Esophagus muscularis mucosa (tissue), 4 donors: ENCODE results near the gene OSBPL7.

Experiments
- EP300 ChIP-seq: sonication (generic); formaldehyde crosslinking; IDR thresholded peaks from one replicate; pipeline ENCODE4 v1.6.1; 2017; ENCODE audit warnings: antibody characterized with exemption
- POLR2A ChIP-seq: fragments of 450-650 bp; IDR thresholded peaks from one replicate; pipeline ENCODE4 v1.6.1; 2017; ENCODE audit warnings: antibody characterized with exemption, moderate library complexity, mild to moderate bottlenecking, low read depth
- POLR2AphosphoS5 ChIP-seq, 2 donors: sonication (generic); formaldehyde crosslinking; IDR thresholded peaks; one replicate each; pipeline ENCODE4 v1.6.1; 2017; ENCODE audit warnings: antibody characterized with exemption in 2 of 2
- TF ChIP-seq, protein P1 (sequence below), 3 experiments: fragments of 200-600 bp in 2 of 3; fragments of 450-650 bp in 1 of 3; sonication (generic) in 2 of 3; IDR thresholded peaks; one replicate each; pipeline ENCODE4 v1.5.1; 2017 to 2019; ENCODE audit warnings: antibody characterized with exemption in 3 of 3, mild to moderate bottlenecking in 2 of 3, moderate library complexity in 1 of 3

DNA sequence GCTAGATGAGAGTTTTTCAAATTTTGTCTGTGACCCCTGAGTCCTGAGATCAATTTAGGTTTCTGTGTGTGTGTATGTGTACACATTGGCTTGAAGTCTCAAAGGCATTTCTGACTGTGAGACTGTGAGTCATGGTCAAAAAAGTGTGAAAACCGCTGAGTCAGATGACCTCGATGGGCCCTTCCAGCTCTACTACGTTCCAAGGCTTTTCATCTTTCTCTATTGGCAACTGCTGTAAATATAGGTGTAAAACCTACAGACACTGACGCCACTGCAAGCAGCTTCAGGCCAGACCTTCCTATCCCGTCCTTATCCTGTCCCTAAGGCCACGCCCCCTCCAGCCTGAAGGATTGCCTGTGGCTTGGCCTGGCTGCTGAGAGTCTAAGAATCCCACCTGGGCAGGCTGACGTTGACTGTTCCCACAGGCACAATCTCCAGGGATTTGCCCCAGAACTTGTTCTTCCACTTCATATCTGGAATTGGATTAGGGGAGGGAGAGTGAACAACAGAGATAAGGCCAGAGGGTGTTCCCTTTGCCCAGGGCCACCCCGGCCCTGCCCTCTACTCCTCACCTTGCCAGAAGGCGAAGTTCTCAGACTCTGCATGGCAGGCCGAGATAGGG lies 11.3 kb downstream of the OSBPL7 start:
- TF ChIP-seq, protein P1, sequence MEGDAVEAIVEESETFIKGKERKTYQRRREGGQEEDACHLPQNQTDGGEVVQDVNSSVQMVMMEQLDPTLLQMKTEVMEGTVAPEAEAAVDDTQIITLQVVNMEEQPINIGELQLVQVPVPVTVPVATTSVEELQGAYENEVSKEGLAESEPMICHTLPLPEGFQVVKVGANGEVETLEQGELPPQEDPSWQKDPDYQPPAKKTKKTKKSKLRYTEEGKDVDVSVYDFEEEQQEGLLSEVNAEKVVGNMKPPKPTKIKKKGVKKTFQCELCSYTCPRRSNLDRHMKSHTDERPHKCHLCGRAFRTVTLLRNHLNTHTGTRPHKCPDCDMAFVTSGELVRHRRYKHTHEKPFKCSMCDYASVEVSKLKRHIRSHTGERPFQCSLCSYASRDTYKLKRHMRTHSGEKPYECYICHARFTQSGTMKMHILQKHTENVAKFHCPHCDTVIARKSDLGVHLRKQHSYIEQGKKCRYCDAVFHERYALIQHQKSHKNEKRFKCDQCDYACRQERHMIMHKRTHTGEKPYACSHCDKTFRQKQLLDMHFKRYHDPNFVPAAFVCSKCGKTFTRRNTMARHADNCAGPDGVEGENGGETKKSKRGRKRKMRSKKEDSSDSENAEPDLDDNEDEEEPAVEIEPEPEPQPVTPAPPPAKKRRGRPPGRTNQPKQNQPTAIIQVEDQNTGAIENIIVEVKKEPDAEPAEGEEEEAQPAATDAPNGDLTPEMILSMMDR (IDR thresholded peaks at IDR 0.05) = no peak
- TF ChIP-seq POLR2AphosphoS5 (IDR thresholded peaks at IDR 0.05) = no peak
- TF ChIP-seq EP300 = no peak
- no peak for TF ChIP-seq POLR2A
